Prostate gland (tissue), 2 donors: ENCODE results near the gene SOWAHC.

Experiments
- POLR2A ChIP-seq: fragments of 450-650 bp; IDR thresholded peaks from one replicate; pipeline ENCODE4 v1.6.1; 2016; ENCODE audit warnings: antibody characterized with exemption, mild to moderate bottlenecking
- TF ChIP-seq, protein P1 (sequence below), 4 experiments: fragments of 200-600 bp in 2 of 4; fragments of 450-650 bp in 2 of 4; sonication (generic) in 2 of 4; IDR thresholded peaks; 1 replicate in 3 of 4; 2 replicates in 1 of 4; pipeline ENCODE4 v1.5.1; 2016 to 2019; ENCODE audit warnings: antibody characterized with exemption in 4 of 4, mild to moderate bottlenecking in 2 of 4, moderate library complexity in 2 of 4

DNA sequence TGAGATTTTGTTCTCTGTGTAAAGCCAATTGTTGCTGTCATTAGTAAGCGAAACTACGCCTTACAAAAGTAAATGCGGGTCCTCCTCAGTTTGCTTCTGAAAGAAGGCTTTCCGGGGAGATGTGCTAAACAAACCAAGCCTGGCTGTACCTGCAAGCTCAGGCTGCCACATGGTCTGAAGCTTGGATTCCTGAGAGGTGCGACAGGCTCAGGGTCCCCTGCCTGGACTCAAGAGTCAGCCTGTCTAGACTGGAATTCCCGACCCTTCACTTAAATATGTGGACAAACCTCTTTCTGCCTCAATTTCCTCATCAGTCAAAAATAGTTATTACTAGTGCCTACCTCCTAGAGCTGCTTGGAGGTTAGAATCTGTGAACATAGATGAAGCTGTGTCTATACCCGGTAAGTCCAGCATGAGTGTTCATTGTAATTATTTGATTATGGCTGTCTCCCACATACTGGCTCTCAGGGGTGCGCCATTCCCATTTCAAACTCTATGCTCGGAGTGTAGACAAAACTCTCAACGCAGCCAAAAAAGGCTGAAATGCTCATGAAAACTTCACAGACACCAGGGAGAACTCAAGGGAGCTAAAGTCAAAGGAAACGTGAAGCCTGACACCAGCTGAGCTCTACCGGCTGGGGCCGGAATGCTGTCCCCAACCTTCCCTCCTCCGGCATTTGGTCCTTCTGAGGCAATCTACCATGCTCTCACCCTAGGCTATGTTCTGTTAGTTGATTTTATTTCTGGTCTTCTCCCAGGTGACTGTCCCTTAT, 31.4 kb downstream of the SOWAHC start:
- TF ChIP-seq, protein P1, sequence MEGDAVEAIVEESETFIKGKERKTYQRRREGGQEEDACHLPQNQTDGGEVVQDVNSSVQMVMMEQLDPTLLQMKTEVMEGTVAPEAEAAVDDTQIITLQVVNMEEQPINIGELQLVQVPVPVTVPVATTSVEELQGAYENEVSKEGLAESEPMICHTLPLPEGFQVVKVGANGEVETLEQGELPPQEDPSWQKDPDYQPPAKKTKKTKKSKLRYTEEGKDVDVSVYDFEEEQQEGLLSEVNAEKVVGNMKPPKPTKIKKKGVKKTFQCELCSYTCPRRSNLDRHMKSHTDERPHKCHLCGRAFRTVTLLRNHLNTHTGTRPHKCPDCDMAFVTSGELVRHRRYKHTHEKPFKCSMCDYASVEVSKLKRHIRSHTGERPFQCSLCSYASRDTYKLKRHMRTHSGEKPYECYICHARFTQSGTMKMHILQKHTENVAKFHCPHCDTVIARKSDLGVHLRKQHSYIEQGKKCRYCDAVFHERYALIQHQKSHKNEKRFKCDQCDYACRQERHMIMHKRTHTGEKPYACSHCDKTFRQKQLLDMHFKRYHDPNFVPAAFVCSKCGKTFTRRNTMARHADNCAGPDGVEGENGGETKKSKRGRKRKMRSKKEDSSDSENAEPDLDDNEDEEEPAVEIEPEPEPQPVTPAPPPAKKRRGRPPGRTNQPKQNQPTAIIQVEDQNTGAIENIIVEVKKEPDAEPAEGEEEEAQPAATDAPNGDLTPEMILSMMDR (IDR thresholded peaks at IDR 0.05), result no peak
- no peak for TF ChIP-seq POLR2A
